Activated T-cell treated with anti-CD3 and anti-CD28 coated beads, Interleukin-2, amount 50 U/mL, for 72 hours (primary cell): ENCODE measurements around the gene TRIM14. TPM values are rescaled to one million over a fixed set of nuclear protein-coding genes. Genes with fewer than 3 reads are reported as not detected.
"Not testable (repeated sequence)": the region's sequence is repeated elsewhere in the genome, so short reads cannot be mapped to it uniquely, and the experiment has no call there.

Source experiments
- ATAC-seq, 2 donors: fragments of 150-1000 bp; cut with Tn5 transposase; replicated peaks in 1 of 2; 2 replicates each; pipeline ENCODE4 v1.10.0; 2021; ENCODE audit warnings: moderate library complexity in 2 of 2, mild to moderate bottlenecking in 1 of 2
- DNase-seq, 2 donors: peaks; one replicate each; pipeline ENCODE4 v3.0.0; 2021 to 2022; ENCODE audit warnings: mixed read lengths in 1 of 2
- H3K27ac Mint-ChIP-seq: one replicate; pipeline ENCODE4 v1.8.0; 2022; ENCODE audit warnings: mild to moderate bottlenecking, moderate library complexity, mixed read lengths
- H3K27me3 Mint-ChIP-seq: one replicate; pipeline ENCODE4 v1.8.0; 2022; ENCODE audit warnings: low read depth, mixed read lengths
- H3K36me3 Mint-ChIP-seq, 2 donors: one replicate each; pipeline ENCODE4 v1.8.0; 2022; ENCODE audit warnings: mixed read lengths in 2 of 2, mild to moderate bottlenecking in 1 of 2; ENCODE audit not compliant: insufficient read depth in 2 of 2
- H3K4me1 Mint-ChIP-seq: one replicate; pipeline ENCODE4 v1.8.0; 2022; ENCODE audit warnings: low read depth, mixed read lengths
- H3K4me3 Mint-ChIP-seq, 2 donors: one replicate each; pipeline ENCODE4 v1.8.0; 2022; ENCODE audit warnings: mild to moderate bottlenecking in 2 of 2, mixed read lengths in 2 of 2, moderate library complexity in 2 of 2
- H3K9me3 Mint-ChIP-seq, 2 donors: one replicate each; pipeline ENCODE4 v1.8.0; 2022; ENCODE audit warnings: mixed read lengths in 2 of 2
- total RNA-seq, 2 donors: library from RNA; stranded (reverse); gene quantifications; one replicate each; pipeline ENCODE4 v1.2.3, GENCODE V29; 2022

Gene TRIM14
- total RNA-seq, 2 donors from 2014 or later = 41.6 to 41.7 TPM

DNA sequence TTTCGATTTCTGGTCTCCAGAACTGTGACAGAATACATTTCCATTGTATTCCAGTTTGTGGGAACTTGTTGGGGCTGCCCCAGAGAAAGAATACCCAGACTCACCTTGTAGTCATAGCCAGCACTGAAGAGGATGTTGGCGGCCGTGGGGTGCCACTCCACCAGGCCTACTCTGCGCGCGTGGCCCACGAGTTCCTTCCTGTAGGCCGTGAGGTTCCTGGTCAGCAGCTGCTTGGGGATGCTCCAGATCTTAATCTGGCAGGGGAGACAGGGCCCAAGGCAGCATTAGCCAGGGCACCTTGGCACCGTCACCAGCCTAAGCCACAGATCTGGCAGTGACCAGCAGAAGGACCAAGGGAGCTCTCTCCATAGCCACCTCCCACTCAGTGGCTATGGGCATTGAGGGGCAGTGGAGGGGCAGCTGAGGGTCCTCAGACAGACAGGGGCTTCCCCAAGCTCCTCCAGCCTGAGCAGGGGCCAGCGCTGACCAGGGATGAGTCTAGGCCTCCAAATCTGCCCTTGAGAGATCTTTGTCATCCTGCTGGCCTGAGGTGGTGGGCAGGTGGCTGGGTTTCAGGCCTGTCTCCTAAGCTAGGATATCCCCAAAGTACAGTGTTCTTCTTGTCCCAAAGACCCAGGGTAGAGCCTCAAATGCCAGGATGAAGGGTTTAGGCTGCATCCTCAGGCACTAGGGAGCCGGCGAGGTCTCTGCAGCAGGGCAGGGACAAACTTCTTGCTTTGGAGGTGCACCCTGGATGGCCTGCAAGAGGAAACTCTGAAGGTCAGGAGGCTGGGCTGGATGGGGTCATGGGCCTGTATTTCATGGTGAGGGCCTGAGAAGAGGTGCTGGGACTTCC is 15.9 kb upstream of the TRIM14 start:
- DNase-seq (no peak), ATAC-seq (no peak)
- H3K4me1 Mint-ChIP-seq = peaks cover 5% of the 10 kb centered on the region
- H3K27me3 Mint-ChIP-seq = no peaks in the 10 kb centered on the region
- no peaks in the 10 kb centered on the region for H3K9me3 Mint-ChIP-seq
- H3K27ac Mint-ChIP-seq = no peak overlapping the region
- no peak overlapping the region for H3K4me3 Mint-ChIP-seq
- H3K36me3 Mint-ChIP-seq = no peaks in the 10 kb centered on the region

- DNase-seq = no peak
- Mint-ChIP-seq H3K9me3 (no peaks in the 10 kb centered on the region), H3K36me3 (no peaks in the 10 kb centered on the region), H3K27ac (no peak overlapping the region), H3K27me3 (no peaks in the 10 kb centered on the region), H3K4me1 (peaks cover 5% of the 10 kb centered on the region), H3K4me3 (no peak overlapping the region)
- ATAC-seq = no peak
Measured at GRCh38 chr9:98132806-98133631, 14.0 kb upstream of the TRIM14 start.

DNA sequence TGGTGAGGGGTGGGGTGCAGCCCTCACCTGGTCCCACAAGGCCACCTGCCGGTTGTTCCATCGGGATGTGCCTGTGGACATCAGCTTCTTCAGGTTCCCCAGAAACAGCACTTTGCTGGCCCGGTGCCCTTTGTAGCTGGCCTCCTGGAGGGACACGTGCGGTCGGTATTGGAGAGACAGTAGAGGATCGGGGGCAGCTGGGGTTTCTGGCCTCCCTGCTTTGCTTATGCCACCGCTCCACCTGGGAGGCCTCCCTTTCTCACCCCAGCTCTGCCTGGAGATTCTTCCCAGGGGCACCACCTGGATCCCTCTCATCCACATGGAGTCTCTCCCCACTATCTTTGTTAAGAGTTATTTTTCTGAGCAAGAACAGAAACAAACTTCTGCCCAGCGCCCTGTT is 13.1 kb upstream of the TRIM14 start:
- no peaks in the 10 kb centered on the region for H3K27me3 Mint-ChIP-seq
- H3K27ac Mint-ChIP-seq = no peak overlapping the region
- DNase-seq (no peak), ATAC-seq (no peak)
- peaks cover 5% of the 10 kb centered on the region for H3K4me1 Mint-ChIP-seq
- no peaks in the 10 kb centered on the region for H3K36me3 Mint-ChIP-seq
- no peaks in the 10 kb centered on the region for H3K9me3 Mint-ChIP-seq
- H3K4me3 Mint-ChIP-seq = no peak overlapping the region

GRCh38 chr9:98130576-98131228 is 11.7 kb upstream of the TRIM14 start:
- Mint-ChIP-seq H3K27ac (no peak overlapping the region), H3K9me3 (no peaks in the 10 kb centered on the region), H3K27me3 (no peaks in the 10 kb centered on the region)

DNA sequence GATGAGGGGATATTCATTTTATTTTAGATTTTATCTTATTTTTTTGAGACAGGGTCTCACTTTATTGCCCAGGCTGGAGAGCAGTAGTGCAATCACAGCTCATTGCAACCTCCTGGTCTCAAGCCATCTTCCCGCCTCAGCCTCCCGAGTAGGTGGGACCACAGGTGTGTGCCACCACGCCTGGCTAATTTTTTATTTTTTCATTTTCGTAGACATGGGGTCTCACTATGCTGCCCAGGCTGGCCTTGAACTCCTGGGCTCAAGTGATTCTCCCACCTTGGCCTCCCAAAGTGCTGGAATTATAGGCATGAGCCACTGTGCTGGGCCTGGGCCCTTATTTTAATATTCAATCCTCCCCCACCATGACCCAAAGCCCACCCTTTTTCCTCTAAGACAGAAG is 11.0 kb upstream of the TRIM14 start:
- H3K27me3 Mint-ChIP-seq, DNase-seq, H3K4me3 Mint-ChIP-seq, ATAC-seq, H3K9me3 Mint-ChIP-seq, H3K36me3 Mint-ChIP-seq, H3K4me1 Mint-ChIP-seq, H3K27ac Mint-ChIP-seq: not testable (repeated sequence)

More at GRCh38 chr9:98130576-98131228, 11.7 kb upstream of the TRIM14 start:
- Mint-ChIP-seq H3K4me1 (peaks cover 5% of the 10 kb centered on the region), H3K36me3 (no peaks in the 10 kb centered on the region), H3K4me3 (no peak overlapping the region)
- DNase-seq = no peak
- ATAC-seq = no peak

- ATAC-seq (no peak), DNase-seq (no peak)
- H3K4me1 Mint-ChIP-seq = peaks cover 5% of the 10 kb centered on the region
- H3K27ac Mint-ChIP-seq = peak overlapping the region; percentile 40
- no peaks in the 10 kb centered on the region for H3K27me3 Mint-ChIP-seq
- H3K9me3 Mint-ChIP-seq = no peaks in the 10 kb centered on the region
- no peak overlapping the region for H3K4me3 Mint-ChIP-seq
- H3K36me3 Mint-ChIP-seq = no peaks in the 10 kb centered on the region
Measured at GRCh38 chr9:98129451-98129881, 10.4 kb upstream of the TRIM14 start.

GRCh38 chr9:98128316-98128715 is 9.3 kb upstream of the TRIM14 start:
- no peaks in the 10 kb centered on the region for H3K36me3 Mint-ChIP-seq
- ATAC-seq = no peak
- no peak overlapping the region for H3K4me3 Mint-ChIP-seq
- no peak overlapping the region for H3K27ac Mint-ChIP-seq
- no peaks in the 10 kb centered on the region for H3K9me3 Mint-ChIP-seq
- no peaks in the 10 kb centered on the region for H3K27me3 Mint-ChIP-seq
- no peak for DNase-seq
- H3K4me1 Mint-ChIP-seq = peaks cover 4% of the 10 kb centered on the region

- DNase-seq = no peak
- H3K27me3 Mint-ChIP-seq = no peaks in the 10 kb centered on the region
- H3K36me3 Mint-ChIP-seq = no peaks in the 10 kb centered on the region
- no peak for ATAC-seq
- peaks cover 7% of the 10 kb centered on the region for H3K4me1 Mint-ChIP-seq
- no peaks in the 10 kb centered on the region for H3K9me3 Mint-ChIP-seq
- no peak overlapping the region for H3K27ac Mint-ChIP-seq
- no peak overlapping the region for H3K4me3 Mint-ChIP-seq
Measured at GRCh38 chr9:98127226-98127625, 8.2 kb upstream of the TRIM14 start.

DNA sequence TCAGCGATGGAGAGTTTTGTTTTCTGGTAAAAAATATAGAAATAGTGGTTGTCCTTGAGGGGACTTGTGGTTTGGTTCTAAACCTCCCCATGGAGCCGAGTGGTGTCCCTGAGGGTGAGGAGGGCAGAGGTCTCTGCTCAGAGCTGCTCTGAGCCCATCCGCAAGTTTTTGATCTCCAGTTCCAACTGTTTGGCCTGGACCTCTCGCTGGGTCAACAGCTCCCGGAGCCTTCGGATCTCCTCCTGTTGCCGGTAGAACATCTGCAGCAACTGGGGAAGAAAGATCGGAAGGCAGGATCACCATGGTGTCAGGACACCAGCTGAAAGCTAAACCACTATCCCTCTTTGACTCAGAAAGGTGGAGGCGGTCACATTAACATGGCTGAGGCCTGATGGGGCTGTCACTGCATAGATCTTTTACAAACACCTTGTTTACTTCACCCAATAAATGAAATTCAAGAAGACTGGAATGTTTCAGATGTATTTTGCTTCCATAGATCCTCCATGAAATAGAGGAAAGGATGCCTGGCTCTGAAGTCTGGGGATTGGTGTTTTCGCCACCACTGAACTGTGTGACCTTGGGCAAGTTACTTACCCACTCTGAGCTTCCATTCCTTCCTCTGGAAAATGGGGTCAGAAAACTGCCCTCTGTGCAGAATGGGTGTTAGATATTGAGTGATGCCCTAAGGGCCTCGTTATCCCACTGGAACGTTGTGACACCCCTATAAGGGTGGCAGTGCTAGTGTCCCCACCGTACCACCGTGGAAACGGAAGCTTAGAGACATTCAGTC is 5.8 kb upstream of the TRIM14 start:
- ATAC-seq = no peak
- no peak for DNase-seq
- Mint-ChIP-seq H3K27ac (no peak overlapping the region), H3K9me3 (no peaks in the 10 kb centered on the region), H3K27me3 (no peaks in the 10 kb centered on the region), H3K4me3 (no peak overlapping the region), H3K36me3 (no peaks in the 10 kb centered on the region), H3K4me1 (peaks cover 25% of the 10 kb centered on the region)

GRCh38 chr9:98124091-98124490 is 5.1 kb upstream of the TRIM14 start:
- DNase-seq, H3K27ac Mint-ChIP-seq, H3K27me3 Mint-ChIP-seq, H3K9me3 Mint-ChIP-seq, H3K4me3 Mint-ChIP-seq, H3K36me3 Mint-ChIP-seq, ATAC-seq: not testable (repeated sequence)
- peaks cover 31% of the 10 kb centered on the region for H3K4me1 Mint-ChIP-seq

DNA sequence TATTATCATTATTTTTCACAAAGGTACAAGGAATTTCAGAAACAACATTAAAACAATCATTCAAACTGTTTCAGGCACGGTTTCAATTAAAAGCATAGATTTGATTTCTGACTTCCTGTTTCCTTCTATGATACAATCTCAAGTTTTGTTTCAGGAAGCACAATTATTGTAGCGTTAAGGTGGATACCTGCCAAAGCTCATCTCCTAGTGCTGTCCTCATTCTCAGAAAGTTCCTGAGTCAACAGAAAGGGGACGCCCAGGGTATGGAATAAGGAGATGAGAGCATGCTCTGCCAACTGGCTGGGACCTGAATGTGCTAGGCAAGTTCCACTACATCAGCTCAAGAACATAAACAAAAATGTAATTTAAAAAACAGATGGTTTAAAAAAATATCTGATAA is 2.0 kb upstream of the TRIM14 start:
- H3K27ac Mint-ChIP-seq = peak overlapping the region; percentile 27
- H3K27me3 Mint-ChIP-seq = no peaks in the 10 kb centered on the region
- no peak for DNase-seq
- no peak for ATAC-seq
- H3K9me3 Mint-ChIP-seq = no peaks in the 10 kb centered on the region
- H3K36me3 Mint-ChIP-seq = peaks cover 4% of the 10 kb centered on the region in 2 donors
- peak overlapping the region in 1 of 2 donors; percentile 91 for H3K4me3 Mint-ChIP-seq
- peaks cover 53% of the 10 kb centered on the region for H3K4me1 Mint-ChIP-seq

GRCh38 chr9:98120476-98120875 is 1.5 kb upstream of the TRIM14 start:
- ATAC-seq = no peak
- no peaks in the 10 kb centered on the region for H3K27me3 Mint-ChIP-seq
- no peaks in the 10 kb centered on the region for H3K9me3 Mint-ChIP-seq
- H3K27ac Mint-ChIP-seq = peak overlapping the region; percentile 27
- H3K4me3 Mint-ChIP-seq = peak overlapping the region; percentile 83 to 91
- peaks cover 4% of the 10 kb centered on the region in 2 donors for H3K36me3 Mint-ChIP-seq
- H3K4me1 Mint-ChIP-seq = peaks cover 53% of the 10 kb centered on the region
- DNase-seq = no peak
